GM03348 (cell line): ENCODE data around the gene RASGEF1C.

Experiments used
- DNase-seq: peaks from one replicate; pipeline ENCODE4 v3.0.0; 2012; ENCODE audit warnings: low spot score

RASGEF1C gene

DNA sequence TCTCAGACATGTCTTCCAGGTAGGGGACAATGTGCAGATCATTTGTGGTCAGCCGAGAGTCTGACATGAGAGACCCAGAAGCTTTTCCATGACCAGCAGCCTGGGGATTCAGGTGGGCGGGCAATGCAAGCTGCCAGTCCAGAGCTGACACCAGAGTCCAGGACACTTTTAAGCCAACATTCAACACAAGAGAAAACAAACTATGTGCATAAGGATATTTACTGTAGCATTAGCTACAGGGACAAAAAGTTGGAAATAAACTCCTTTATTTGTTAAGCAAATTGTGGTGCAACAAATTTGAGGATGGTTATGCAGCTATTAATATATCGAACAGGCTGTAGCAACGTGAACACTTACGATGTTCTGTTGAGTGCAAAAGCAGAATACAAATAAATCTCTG is 127.5 kb downstream of the RASGEF1C start:
- DNase-seq = no peak

DNA sequence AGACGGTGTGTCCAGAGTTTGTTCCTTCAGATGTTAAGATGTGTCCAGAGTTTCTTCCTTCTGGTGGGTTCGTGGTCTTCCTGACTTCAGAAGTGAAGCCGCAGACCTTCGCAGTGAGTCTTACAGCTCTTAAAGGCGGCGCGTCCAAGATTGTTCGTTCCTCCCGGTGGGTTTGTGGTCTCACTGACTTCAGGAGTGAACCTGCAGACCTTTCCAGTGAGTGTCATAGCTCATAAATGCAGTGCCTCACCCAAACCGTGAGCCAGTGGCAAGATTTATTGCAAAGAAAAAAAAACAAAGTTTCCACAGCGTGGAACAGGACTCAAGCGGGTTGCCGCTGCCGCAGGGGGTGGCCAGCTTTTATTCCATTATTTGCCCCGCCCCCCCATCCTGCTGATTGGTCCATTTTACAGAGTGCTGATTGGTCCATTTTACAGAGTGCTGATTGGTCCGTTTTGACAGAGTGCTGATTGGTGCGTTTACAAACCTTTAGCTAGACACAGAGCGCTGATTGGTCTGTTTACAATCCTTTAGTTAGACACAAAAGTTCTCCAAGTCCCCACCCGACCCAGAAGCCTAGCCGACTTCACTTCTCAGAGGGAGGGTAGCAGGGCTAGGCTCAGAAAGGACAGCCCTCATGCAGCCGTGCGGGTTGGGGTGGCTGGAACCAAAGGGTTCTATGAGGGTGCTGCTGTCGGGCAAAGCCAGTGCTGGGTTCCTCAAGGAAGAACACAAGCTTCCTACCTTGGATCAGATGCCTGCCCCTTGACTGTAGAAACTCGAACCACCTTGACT is 128.3 kb downstream of the RASGEF1C start:
- DNase-seq = no peak

DNA sequence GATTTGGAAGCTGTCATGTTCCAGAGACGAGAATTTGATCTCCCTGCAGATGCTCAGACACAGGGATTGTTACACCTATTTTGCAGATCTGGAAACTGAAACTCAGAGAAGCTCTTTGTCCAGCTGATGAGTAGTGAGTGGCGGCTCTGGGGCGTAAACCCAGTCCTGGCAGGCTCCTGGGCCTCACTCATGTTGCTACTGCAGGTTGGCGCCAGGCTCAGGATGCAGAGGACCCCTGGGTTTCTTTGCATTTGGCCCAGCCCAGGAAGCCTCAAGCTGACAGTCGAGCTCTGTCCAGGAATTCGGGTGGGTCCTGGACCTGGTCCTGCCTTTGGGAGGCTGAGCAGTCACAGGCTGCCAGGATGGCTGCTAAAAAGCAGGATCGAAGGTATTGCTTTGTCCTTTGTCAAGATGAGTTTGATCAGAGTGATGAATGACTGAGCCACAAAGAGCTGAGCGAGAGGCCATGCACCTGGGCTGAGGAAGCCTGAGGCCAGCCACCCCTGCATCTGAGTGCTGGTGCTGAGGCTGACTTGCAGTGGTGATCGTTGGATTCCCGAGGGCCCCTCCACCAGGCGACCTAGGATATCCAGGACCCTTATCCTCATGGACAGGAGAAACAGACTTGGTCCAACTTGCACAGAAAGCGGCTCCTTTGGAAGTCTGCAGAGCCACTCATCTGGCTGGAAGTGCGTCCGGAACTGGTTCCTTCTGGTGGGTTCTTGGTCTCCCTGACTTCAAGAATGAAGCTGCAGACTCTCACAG is 129.1 kb downstream of the RASGEF1C start:
- DNase-seq = no peak

DNA sequence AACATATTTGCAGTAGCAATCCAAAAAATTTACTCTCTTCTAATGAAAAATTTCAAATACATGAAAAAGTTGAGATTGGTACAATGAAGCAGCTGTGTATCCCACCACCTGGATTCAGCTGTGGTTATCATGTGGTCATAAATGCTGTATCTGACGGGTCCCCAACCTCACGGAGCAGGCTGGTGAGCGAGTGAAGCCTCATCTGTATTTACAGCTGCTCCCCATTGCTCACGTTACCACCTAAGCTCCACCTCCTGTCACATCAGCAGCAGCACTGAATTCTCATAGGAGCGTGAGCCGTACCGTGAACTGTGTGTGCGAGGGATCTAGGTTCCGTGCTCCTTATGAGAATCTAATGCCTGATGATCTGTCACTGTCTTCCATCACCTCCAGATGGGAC is 130.7 kb downstream of the RASGEF1C start:
- no peak for DNase-seq

DNA sequence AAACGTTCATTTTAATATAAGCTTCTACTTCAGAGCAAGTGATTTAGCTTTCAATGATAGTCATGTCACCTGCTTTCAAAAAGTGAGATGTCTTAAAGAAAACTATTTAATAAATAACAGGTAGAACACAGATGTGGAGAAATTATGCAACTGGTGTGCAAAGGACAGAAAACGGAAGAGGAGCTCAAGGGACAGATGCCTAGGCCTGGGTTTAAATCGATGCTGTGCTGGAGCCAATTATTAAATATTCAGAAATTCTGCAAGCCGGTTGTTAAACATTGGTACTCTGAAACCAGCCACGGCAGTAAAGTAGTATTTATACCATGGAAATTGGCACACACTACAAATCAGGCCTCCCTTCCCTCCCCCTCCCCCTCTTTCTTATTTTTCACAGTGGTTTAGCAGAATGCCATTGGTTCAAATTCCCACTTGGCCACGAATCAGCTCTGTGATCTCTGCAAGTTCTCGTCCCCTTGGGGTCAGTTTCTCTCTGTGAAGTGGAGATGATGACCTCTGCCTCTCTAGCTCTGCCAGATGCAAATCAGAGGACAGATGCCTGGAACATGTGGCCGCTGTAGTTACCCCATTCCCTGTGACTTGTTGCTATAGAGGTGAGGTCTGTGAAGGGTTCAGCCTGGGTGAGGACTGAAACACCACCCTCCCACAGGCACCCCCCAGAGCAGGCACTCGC is 131.3 kb downstream of the RASGEF1C start:
- no peak for DNase-seq

DNA sequence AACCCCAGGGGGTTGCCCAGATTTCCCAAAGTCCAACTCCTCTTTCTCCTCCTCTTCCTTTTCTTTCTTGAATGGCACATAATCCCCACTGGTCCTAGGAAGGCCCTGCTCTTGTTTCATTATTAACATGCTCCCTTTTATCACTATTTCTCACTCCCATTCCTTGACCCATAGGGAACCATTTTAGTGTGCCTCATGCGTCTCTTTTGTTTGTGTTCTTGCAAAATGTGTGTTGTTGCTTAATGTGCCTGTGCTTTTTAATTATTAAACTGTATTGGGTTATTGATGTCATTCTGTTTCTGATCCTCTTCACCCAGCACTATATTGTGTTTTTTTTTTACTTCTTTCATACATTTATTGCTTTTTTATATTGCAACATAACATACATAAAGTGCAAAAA is 133.3 kb downstream of the RASGEF1C start:
- DNase-seq = no peak

DNA sequence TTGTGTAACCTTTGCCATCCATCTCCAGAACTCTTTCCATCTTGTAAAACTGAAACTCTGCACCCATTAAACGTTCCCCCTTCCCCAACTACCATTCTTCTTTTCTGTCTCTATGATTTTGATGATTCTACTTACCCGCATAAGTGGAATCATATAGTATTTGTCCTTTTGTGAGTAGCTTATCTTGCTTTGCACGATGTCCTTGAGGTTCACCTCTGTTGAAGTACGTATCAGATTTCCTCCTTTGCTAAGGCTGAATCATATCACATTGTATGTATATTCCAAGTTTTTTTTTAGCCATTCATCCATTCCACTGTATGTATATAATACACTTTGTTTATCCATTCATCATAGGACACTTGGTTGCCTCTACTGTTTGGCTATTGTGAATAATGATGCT is 134.5 kb downstream of the RASGEF1C start:
- no peak for DNase-seq

DNA sequence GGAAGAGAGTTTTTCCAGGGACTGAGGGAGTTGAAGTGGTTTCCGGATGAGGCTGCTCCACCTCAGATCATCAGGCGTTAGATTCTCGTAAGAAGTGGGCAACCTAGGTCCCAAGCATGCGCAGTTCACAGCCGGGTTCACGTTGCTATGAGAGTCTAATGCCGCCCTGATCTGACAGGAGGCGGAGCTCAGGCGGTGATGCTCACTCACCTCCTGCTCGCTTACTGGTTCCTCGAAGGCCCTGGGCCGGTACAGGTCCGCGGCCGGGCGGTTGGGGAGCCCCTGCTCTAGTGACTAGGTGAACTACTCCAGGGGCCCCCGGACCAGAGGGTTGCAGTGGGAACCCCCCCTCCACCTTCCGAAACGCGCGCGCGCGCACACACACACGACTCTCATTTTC is 136.5 kb downstream of the RASGEF1C start:
- DNase-seq = no peak

DNA sequence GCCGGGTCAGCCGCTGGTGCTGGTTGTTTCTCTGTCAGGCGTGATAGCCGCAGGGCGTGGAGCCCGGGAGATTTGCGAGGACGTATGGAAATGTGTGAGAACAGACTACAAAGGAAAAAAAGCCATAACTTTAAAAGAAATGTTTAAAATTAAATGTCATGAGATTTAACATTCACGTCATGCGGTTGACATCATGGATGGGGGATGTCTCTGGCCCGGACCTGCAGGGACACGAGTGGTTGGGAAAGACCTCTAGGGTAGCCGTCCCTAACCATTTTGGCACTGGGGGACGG is 136.8 kb downstream of the RASGEF1C start:
- DNase-seq = no peak

DNA sequence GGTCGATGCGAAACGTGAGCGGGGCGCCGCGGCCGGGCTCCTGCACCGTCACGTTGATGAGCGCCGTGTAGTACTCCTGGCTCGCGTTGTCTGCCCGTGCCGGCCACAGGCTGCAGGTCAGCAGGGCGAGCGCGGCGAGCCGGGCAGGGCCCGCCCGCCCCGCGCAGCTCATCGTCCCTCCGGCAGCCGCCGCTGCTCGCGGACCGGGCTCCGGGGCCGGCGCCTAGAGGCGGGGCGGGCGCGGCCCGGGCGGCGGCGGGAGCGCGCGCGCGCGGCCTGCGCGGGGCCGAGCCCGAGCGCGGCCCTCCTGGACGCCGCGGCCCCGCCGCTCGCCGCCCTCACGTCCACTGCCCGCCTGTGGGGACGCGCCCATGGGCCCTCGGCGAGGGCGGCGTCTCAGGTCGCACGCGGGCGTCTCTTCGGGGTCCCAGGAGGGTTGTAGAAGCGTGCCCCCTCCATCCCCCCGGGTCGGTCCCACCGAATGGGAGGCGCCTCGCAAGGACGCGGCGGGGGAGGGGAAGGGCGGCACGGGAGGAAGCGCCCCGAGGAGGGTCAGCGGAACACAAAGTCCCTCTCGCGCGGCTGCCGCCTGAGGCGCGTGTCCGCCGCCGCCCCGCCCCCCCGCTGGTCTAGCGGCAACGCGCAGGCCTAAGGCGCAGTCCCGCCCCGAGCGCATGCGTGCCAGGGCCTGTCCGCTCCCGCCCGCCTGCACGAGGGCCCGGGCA is 137.3 kb downstream of the RASGEF1C start, which contains the start of gene RNF130:
Gene RNF130, minus strand, starts transcription at position 229 of the 725 bp plus-strand sequence. Its CDS starts 57 bp downstream, at position 172.
- peak; percentile 98 for DNase-seq

DNA sequence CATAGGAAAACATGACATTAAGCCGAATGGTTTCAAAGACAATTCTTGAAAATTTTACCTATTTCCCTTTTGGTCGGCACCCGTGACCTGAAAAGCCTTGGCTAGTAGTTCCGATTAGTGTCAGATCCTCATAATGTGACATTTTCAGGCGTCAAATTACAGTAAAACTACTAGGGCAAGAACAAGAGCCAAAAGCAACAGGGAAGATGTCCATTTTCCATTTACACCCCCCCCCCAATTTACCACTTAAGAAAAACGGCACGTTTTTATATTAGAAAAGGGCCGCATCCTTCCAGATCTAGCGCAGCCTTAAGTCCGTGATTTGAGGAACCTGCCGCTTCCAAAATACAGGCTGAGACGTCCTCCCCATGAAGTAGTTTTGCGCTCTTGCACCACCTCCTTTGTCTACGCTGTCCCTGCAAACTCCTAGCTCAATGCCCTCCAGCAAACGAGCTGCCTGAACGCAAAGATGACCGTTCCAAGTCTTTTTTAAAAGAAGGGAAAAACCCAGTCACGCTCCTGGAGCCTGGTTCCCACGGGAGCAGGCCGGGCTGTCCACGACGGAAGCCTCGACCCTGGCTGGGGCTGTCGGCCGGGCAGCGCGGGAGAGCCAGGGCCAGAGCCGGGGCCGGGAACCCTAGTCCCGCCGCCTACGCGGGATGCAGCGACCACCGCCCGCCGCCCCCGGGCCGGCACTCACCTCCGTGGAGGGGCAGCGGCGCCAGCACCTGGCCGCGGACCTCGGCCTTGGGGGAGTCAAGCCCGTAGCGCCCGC is 138.1 kb downstream of the RASGEF1C start:
- peak; percentile 67 for DNase-seq

DNA sequence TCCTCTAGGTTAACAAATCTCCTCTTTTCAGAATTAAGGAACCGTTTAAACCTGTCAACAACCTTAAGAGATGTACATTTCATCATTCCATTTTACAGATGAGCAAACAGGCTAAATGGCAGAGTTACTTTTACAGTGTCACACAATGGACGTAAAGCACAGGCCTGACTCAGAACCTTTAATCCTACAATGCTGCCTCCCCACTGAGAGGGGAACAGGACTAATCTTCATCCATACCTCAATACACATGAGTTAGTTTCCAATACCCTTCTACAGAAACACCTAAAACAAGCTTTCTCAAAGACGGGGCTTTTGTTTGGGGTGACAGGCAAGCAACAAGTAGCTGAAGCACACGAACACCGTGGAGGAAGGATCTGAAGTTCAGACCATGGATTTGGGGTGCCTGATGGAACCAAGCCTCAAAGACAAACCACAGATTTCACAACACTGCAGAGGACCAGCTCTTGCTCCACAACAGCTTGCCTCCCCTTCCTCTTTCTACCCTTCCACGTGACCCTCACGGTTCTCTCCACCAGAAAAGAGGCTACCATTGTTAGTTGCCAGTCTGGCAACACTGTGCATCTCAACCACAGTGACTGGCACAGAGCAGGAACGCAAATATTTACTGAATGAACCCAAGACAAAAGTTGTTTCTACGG is 139.3 kb downstream of the RASGEF1C start:
- DNase-seq = no peak

DNA sequence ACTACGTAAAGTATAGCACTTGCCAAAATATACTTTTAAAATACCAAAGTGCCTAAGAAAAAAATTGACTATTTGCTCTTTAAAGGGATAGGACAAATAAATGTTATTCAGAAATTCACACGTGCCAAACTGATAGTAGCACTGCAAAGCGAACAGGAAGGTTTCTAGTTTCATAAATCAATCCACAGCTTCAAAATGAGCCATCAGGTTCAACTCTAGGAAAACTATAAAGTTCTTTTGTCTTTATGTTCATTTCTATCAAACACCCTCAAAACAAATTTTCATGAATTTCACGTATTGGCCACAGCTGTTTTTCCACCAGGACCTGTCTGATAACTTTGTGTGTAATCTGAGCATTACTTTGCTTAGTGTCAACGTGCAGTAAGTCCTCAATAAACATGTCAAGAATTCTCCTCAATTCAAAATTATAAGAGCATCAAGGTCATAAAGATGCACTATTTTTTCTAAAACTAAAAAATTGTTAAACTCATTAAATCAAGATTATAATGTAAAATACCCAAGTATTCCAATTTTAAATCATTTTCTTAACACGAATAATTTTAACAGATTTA is 140.4 kb downstream of the RASGEF1C start:
- no peak for DNase-seq

DNA sequence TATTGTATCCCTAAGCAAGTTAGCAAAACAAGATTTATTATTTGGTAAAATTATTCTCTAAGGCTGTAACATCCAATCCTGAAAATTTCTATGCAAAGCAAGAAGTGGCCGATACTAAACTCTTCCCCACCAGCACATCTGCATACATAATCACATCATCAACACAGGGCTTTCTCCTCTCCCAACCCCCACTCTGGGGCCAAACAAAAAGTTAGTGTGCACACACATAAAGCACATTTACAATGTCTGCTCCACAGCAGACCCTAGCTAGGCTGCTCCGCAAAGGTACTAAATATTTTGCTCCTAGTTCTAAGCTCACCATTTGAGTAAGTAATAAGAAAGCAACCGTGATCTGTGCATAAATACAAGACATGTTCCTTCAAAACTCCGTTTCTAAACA is 141.0 kb downstream of the RASGEF1C start:
- no peak for DNase-seq

DNA sequence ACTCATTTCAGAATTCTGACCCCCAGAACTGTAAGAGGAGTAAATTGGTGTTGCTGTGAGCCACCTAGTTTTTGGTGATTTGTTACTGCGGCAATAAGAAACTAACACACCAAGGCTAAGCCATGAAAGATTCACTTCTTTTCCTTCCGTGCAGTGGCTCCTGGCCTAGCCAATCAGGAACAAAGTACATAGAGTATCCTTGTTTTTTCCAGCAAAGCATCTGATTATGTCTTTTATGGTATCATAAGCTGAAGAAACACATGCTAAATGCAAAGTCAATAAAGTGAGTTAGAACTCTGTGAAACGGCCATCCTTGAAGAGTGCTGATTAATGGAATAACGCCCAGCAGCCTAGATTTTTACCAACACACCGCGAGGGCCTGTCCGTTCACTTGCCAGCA is 148.8 kb downstream of the RASGEF1C start:
- DNase-seq = no peak

DNA sequence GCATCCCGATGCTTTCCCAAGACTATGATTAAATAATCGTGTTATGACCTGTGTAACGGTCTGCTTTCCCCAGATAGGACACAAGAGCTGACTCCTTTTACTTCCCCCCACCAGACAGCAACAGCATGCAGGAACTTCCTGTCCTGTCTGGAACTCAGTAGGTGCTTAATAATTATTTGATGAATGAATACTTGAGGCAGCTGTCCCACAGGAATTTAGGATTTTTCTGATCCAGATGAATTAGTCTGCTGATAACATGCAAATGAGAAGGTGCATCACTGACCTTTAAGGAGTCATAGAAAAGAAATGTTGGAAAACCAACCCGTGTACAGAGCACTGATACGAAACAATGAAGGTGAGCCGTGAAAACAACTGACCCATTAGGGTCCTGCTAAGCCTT is 149.7 kb downstream of the RASGEF1C start:
- no peak for DNase-seq

DNA sequence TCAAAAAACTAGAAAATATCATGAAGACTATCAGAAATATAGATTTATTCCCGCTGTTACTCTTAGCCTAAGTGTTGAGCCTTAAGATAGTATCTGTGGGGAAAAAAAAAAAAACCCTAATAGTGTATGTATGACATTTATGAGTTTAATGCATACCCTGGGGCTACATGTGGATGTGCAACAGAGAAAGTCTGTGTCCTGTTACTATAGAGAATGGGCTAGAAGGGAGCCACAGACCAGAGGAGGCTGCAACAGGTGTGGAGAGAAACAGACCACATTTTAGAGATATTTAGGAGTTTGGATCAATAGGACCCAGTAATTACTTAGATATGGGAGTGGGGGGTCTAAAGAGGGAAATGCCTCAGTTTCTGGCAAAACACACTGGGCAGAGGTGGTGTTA is 152.9 kb downstream of the RASGEF1C start:
- DNase-seq = no peak

DNA sequence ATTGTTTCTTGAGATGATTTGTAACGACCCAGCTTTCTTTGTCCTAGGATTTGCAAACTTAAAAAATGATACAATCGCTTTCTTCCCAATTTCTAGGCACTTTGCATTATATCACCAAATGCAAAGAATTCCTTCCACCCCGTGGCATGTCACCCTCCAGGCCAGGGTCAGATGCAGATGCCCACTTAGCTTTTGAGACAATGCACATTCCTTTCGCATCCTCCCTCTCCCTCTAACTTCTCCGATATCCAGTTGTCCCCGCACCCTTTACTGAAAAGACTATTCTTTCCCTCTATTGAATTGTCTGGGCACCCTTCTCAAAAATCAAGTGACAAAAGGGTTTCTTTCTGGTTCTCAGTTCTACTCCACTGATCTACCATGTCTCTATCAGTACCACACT is 154.8 kb downstream of the RASGEF1C start:
- no peak for DNase-seq

DNA sequence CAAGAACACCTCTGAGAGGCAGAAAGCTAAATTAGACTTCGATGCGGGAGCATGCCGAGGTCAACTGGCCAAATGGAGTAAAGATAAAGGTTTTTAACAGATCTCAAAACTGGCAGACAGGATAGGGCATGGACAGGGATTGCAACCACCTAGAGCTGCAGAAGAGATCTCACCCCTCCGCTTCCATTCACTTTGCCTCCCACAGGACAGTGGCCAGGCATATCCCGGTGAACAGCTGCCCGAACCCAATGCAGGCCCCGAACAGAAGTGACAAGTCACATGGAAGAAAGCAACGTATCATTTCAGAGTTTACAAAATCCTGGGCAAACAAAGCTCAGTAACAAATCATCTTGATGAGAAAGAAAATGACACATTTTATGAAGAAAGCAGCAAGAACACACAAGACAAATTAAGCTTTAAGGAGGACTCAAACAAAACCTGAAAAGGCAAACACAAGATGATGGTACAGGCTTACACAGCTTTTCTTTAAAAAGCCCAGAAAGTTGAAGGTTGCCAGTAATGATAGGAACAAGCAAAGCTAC is 155.9 kb downstream of the RASGEF1C start:
- no peak for DNase-seq

DNA sequence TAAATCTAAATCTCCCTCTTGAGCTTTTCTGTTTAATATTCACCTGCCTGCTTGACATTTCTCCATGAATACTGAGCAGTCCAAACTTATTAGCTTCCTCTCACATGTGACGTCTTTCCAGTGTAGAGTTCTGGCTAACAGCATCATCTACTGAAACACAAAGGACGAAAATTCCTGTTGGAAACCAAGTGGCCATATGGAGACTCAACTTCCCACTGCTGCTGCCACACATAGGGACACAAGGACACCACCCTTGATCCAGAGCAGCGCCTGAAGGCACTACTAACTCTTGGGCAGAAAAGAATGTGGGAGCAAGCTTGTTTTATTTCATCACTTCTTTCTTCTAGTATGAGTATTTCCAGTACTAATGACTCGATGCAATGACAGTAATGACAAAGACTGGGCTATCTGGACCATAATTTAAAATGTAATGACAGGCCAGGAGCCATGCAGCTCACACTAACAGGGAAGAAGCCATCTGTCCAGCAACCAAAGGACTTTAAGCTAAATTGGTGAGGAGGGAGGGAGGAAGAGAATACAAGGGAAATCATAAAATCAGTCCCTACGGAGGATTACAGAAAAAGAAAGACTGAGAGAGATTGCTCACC is 156.7 kb downstream of the RASGEF1C start:
- no peak for DNase-seq
